Stimulated activated CD8-positive, alpha-beta memory T cell treated with anti-CD3 and anti-CD28 coated beads, Interleukin-4, amount 100 ng/mL, for 1 hour (primary cell): ENCODE data around the gene MORC2.

ENCODE experiments used
- DNase-seq, 2 donors: peaks; one replicate each; pipeline ENCODE4 v3.0.0-alpha.2; 2020; ENCODE audit warnings: low read depth in 2 of 2, low spot score in 1 of 2

MORC2 gene

GRCh38 chr22:30968015-30968923 lies at the start of gene MORC2:
Gene MORC2, minus strand, starts transcription at chr22:30968774. Its CDS starts 885 bp downstream, at chr22:30967889.
- DNase-seq, result no peak

GRCh38 chr22:31005535-31005934 lies 37.0 kb upstream of the MORC2 start:
- no peak for DNase-seq

- DNase-seq, result no peak
Observed at GRCh38 chr22:31001124-31001770, 32.7 kb upstream of the MORC2 start.

GRCh38 chr22:30998329-30998728 lies 29.8 kb upstream of the MORC2 start:
- DNase-seq, result no peak

DNA sequence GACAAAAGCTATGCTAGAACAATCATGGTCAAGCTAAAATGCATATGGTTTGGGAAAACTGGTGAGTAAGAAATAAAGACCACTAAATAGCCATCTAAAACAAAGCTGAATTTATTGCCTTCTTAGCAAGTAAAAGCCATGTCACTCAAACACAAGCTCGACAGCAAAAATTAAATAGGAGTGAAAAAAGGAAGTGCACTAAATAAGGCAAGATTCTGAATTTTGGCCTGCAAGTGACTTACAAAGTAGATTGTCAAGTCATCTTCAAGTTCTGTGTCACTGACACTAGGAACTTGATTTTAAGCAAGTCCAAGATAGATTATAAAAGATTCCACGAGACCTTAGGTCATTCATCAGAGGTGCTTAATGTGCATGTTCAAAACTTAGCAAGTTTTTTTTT lies 27.9 kb upstream of the MORC2 start:
- no peak for DNase-seq

DNA sequence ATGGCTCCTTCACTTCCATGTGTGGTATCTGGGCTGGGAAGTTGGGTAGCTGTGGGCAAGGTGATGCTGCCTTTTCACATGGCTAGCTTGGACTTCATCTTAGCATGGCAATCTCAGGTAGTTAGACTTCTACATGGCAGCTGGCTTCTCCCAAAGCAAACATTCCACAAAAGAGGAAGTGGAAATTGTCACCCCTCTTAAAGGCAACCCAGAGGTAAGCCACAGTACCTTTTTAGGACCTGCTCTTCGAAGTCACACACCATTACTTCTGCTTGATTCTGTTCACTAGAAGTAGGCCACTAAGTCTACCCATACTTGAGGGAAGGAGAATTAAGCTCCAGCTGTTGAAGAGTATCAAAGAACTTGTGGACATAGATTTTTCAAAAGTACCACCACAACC lies 26.4 kb upstream of the MORC2 start:
- DNase-seq, result no peak

DNA sequence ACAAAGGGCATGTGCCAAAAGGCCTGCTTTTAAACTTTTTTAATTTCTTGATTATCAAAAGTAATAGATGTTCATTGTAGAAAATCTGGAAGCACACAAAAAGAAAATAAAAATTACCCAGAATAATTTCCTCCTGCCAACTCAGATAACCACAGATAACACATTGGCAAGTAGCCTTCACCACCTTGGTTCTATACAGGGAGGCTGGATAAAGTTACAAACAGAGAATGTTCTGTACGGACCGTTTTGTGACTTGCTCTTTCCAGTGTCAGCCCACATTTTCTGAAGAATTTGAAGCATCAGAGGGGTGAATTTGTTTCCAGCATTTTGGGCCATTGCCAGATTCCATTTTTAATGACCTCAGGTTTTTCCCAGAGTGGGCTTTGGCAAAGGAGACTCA lies 24.0 kb upstream of the MORC2 start:
- DNase-seq, result no peak

- DNase-seq, result no peak
Observed at GRCh38 chr22:30990690-30991089, 22.1 kb upstream of the MORC2 start.

DNA sequence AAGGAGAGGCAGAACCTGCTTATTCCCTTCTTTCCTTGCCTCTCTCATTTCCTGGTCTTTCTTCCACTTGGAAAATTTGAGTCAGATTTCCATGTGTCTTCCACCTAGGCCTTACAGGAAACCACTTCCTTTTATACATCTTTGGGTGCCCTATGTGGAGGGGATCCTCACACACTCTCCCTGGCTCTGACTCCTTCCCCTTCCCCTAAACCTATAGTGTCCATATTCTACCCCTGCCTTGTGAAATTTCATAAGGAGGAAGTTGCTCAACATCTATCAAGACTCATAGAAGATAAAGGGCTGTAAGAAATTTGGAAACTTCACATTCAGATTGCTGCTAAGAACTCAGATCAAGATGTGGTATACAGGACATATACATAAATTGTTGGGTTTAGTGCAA lies 20.9 kb upstream of the MORC2 start:
- DNase-seq, result no peak

GRCh38 chr22:30985561-30986208 lies 17.1 kb upstream of the MORC2 start:
- no peak for DNase-seq

GRCh38 chr22:30984317-30984716 lies 15.7 kb upstream of the MORC2 start:
- no peak for DNase-seq

GRCh38 chr22:30982512-30982911 lies 13.9 kb upstream of the MORC2 start:
- DNase-seq, result no peak

- DNase-seq, result no peak
Observed at GRCh38 chr22:30979932-30980331, 11.4 kb upstream of the MORC2 start.

DNA sequence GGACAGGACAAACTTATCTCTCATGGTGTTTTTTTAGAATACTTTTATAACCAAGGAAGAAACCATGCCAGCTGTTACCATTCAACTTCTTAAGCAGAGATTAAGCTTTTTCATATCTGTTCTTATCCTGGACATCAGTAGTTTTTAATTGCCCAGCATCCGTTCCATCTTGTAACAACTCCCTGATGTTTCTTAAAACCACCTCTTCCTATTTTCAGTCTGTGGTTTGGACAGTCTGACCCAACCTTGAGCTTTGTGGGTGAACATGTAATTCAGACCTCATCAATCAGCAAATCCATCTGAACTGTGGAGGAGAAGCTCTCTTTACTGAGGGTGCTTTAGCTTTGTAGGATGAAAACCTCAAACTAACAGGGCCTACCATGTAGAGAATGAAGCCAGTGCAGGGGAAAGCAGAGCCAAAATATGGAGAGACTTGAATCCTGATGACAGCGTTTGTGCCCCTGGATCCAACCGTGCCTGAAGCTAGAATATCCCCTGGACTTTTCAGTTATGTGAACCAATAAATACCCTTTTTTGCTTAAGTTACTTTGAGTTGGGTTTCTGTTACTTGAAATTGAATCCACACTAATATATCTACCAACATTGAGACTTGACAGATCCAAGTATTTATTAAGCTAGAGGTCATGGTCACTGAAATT lies 9.9 kb upstream of the MORC2 start:
- no peak for DNase-seq

DNA sequence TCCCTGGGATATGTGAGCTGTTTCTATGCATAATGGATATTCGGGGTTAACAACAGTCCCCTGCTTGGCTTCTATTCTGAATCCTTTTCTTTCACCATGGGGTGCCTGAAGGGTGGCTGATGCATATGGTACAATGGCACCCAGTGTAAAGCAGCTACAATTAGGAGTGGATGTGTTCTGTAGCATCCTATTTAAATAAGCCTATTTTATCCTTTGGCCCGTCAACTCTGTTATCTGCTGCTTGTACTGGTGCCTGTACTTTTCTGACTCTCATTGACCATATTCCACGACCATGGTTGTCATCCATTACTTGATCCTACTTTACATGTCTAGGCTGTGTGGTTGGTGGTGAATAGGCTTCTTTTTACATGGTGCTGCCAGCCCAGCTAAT lies 1.8 kb upstream of the MORC2 start:
- DNase-seq, result no peak

GRCh38 chr22:30969532-30970355 lies 1.2 kb upstream of the MORC2 start:
- DNase-seq, result peak in 1 of 2 donors; percentile 5

DNA sequence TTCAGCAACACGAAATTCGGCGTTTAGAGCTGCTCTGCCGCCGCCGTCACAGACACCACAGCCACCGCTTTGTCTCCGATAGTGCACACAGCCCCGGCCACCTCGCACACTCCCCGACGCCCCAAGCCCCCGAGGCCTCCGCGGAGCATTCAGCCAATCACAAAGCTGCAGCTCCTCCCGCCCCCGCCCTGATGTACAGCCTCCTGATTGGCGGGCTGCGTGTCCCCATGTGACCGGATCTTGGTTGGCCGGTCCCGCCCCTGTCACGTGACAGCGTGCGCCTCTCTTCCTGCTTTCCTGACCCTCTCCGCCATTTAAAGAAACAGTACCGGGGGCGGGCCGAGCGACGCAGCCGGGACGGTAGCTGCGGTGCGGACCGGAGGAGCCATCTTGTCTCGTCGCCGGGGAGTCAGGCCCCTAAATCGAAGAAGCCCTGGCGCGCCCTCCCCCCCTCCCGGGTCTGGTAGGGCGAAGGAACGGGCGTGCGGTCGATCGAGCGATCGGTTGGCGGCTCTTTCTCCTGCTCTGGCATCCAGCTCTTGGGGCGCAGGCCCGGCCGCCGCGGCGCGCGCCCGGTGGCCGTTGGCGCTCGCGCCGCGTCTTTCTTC lies 454 bp upstream of the MORC2 start, which contains the start of gene TUG1:
Gene TUG1 (plus strand): TSS at position 342 of the 608 bp plus-strand sequence.
- peak; percentile 90 to 95 for DNase-seq

GRCh38 chr22:30964858-30965257 lies 3.7 kb downstream of the MORC2 start:
- DNase-seq, result no peak

DNA sequence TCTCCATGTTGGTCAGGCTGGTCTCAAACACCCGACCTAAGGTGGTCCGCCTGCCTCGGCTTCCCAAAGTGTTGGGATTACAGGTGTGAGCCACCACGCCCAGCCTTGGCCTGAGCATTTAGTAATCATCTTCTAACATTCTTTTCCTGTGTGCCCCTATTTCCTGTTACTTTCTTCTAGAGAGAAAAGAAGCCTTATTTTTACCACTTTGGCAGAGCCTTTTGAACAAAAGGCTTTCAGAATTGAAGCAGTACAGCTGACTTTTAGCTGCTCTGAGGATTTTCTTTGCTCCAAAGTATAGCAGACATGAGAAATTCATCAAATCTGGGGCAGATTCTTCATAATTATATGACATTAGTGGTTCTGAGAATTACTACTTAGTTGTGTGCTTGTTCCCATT lies 13.4 kb downstream of the MORC2 start:
- no peak for DNase-seq

- DNase-seq, result no peak
Observed at GRCh38 chr22:30953206-30953605, 15.4 kb downstream of the MORC2 start.
